NCI-H1105 (cell line): ENCODE results near the gene ARMC12.

Experiments
- DNase-seq: peaks from one replicate; lab custom pipeline; 2025; lab: John Stamatoyannopoulos, UW

ARMC12 gene

GRCh38 chr6:35776364-35777215, 39.8 kb downstream of the ARMC12 start, which contains the start of gene CLPSL2:
CLPSL2 (plus strand) TSS chr6:35776598; CDS start chr6:35776619, 21 bp downstream.
- no peak for DNase-seq

GRCh38 chr6:35777356-35778102, 40.7 kb downstream of the ARMC12 start:
- DNase-seq, result no peak

- no peak for DNase-seq
Observed at GRCh38 chr6:35778437-35778836, 41.6 kb downstream of the ARMC12 start.

GRCh38 chr6:35780719-35781118, 43.9 kb downstream of the ARMC12 start, which contains the start of gene CLPSL1:
CLPSL1 (plus strand) TSS chr6:35781019; CDS start chr6:35781111, 92 bp downstream.
- DNase-seq, result no peak

GRCh38 chr6:35781290-35781689, 44.5 kb downstream of the ARMC12 start:
- no peak for DNase-seq

GRCh38 chr6:35782424-35782823, 45.6 kb downstream of the ARMC12 start:
- no peak for DNase-seq

- DNase-seq, result no peak
Observed at GRCh38 chr6:35784200-35784599, 47.4 kb downstream of the ARMC12 start.

- no peak for DNase-seq
Observed at GRCh38 chr6:35786272-35786671, 49.4 kb downstream of the ARMC12 start.

GRCh38 chr6:35786810-35787209, 50.0 kb downstream of the ARMC12 start:
- DNase-seq, result no peak

- DNase-seq, result no peak
Observed at GRCh38 chr6:35787266-35788218, 50.7 kb downstream of the ARMC12 start.

GRCh38 chr6:35788423-35788982, 51.7 kb downstream of the ARMC12 start:
- no peak for DNase-seq

GRCh38 chr6:35790683-35791082, 53.9 kb downstream of the ARMC12 start:
- no peak for DNase-seq

GRCh38 chr6:35794536-35795452, 58.0 kb downstream of the ARMC12 start:
- DNase-seq, result no peak

- DNase-seq, result no peak
Observed at GRCh38 chr6:35795453-35796071, 58.7 kb downstream of the ARMC12 start.

GRCh38 chr6:35796236-35796635, 59.4 kb downstream of the ARMC12 start:
- no peak for DNase-seq

- DNase-seq, result no peak
Observed at GRCh38 chr6:35797837-35798526, 61.1 kb downstream of the ARMC12 start.
